HL-60/S4 (cell line): ENCODE data around the gene SIRT4.
"Not testable (repeated sequence)": the region's sequence is repeated elsewhere in the genome, so short reads cannot be mapped to it uniquely, and the experiment has no call there.

Experiments used
- in situ Hi-C: fragments of 300-500 bp; cut with MboI; formaldehyde crosslinking; loops from 2 replicates; pipeline ENCODE4 v1.14.3; 2022; ENCODE audit warnings: low sequenced_read_pairs

The SIRT4 gene

GRCh38 chr12:120332041-120332440 is 29.9 kb downstream of the SIRT4 start:
- in situ Hi-C loops = no loop called here

GRCh38 chr12:120332523-120332922 is 30.4 kb downstream of the SIRT4 start:
- in situ Hi-C loops = no loop called here

- in situ Hi-C loops = not testable (repeated sequence)
Measured at GRCh38 chr12:120335447-120335846, 33.3 kb downstream of the SIRT4 start.

- in situ Hi-C loops = not testable (repeated sequence)
Measured at GRCh38 chr12:120336392-120336791, 34.3 kb downstream of the SIRT4 start.

GRCh38 chr12:120337730-120338129 is 35.6 kb downstream of the SIRT4 start:
- in situ Hi-C loops = no loop called here

- in situ Hi-C loops = no loop called here
Measured at GRCh38 chr12:120339256-120339655, 37.1 kb downstream of the SIRT4 start.

GRCh38 chr12:120342175-120343038 is 40.3 kb downstream of the SIRT4 start:
- in situ Hi-C loops = no loop called here

- in situ Hi-C loops = no loop called here
Measured at GRCh38 chr12:120343039-120343537, 41.0 kb downstream of the SIRT4 start.

GRCh38 chr12:120343692-120344091 is 41.6 kb downstream of the SIRT4 start:
- in situ Hi-C loops = no loop called here

GRCh38 chr12:120346031-120346430 is 43.9 kb downstream of the SIRT4 start:
- in situ Hi-C loops = no loop called here

GRCh38 chr12:120346681-120347080 is 44.6 kb downstream of the SIRT4 start:
- in situ Hi-C loops = no loop called here

GRCh38 chr12:120347766-120348165 is 45.6 kb downstream of the SIRT4 start:
- in situ Hi-C loops = no loop called here

GRCh38 chr12:120350576-120351350 is 48.6 kb downstream of the SIRT4 start:
- in situ Hi-C loops = no loop called here

GRCh38 chr12:120352117-120352516 is 50.0 kb downstream of the SIRT4 start:
- in situ Hi-C loops = no loop called here

GRCh38 chr12:120353136-120353535 is 51.0 kb downstream of the SIRT4 start:
- in situ Hi-C loops = no loop called here

- in situ Hi-C loops = no loop called here
Measured at GRCh38 chr12:120353556-120354317, 51.6 kb downstream of the SIRT4 start.

- in situ Hi-C loops = no loop called here
Measured at GRCh38 chr12:120356567-120357030, 54.5 kb downstream of the SIRT4 start.

- in situ Hi-C loops = no loop called here
Measured at GRCh38 chr12:120357104-120357503, 55.0 kb downstream of the SIRT4 start.

- in situ Hi-C loops = no loop called here
Measured at GRCh38 chr12:120358412-120359100, 56.4 kb downstream of the SIRT4 start.

- in situ Hi-C loops = no loop called here
Measured at GRCh38 chr12:120359128-120359527, 57.0 kb downstream of the SIRT4 start.
